Stimulated activated CD4-positive, alpha-beta T cell treated with anti-CD3 and anti-CD28 coated beads, Interleukin-15, amount 100 ng/mL, for 48 hours (primary cell): ENCODE results near the gene ZNF212.
A peak's percentile ranks its signal among the peaks of the same experiment; 100 is the strongest.

Experiments
- DNase-seq, 2 donors: peaks; one replicate each; pipeline ENCODE4 v3.0.0-alpha.2; 2020; ENCODE audit warnings: low read depth in 2 of 2

ZNF212 gene

DNA sequence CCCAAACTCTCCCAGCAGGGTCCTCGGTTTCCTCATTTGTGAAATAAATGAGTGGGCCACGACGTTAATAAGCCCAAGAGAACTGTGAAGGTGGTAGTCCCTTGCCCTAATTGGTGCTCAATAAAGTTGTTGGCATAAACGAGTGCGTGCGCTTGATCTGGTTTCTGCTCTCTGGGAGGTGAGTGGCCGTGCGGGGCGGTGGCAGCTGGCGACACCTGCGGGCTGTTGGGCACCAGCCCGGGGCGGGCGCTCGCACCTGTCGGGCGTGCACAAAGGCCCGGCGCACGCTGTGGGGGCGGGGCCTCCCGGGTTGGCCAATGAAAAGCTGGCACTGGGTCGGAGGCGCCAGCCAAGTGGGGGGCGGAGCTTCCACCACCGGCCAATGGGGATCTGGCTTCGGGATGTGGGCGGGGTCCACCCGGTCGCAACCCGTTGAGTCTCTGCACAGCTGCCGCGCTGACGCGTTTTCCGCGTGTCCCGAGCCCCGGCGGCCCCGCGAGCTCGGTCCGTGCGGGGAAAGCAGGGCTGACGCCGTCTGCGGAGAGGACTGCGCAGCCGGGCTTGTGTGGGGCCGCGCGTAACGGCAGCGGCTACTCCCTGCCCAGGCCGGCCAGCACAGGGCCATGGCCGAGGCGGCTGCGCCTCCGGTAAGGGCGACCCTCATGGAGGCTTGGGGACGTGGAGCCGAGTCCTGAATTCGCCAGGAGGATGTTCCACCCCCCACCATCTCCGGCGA, 45.6 kb downstream of the ZNF212 start:
- DNase-seq, result peak; percentile 96 to 99

DNA sequence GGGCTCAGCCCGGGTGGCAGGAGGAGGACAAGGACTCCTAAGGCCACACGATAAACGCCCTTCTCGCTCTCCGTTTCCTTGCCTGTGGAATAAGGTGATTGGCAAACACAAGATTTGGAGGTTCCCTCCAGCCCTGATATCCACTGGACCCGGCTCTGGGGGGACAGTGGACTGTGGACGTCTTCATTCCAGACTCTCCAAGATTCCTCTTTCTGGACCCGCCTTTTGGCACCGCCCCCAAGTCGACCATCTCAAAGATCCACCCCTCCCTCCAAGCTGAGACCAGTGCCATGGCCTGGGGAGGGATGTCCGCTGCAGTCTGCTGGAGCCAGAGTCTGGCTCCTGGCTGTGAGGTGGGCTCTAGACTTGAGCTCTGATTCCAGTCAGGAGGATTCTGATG, 46.2 kb downstream of the ZNF212 start:
- no peak for DNase-seq

GRCh38 chr7:149286811-149287400, 47.5 kb downstream of the ZNF212 start:
- DNase-seq, result no peak

- no peak for DNase-seq
Observed at GRCh38 chr7:149287622-149288021, 48.2 kb downstream of the ZNF212 start.

GRCh38 chr7:149289262-149289661, 49.8 kb downstream of the ZNF212 start:
- no peak for DNase-seq

DNA sequence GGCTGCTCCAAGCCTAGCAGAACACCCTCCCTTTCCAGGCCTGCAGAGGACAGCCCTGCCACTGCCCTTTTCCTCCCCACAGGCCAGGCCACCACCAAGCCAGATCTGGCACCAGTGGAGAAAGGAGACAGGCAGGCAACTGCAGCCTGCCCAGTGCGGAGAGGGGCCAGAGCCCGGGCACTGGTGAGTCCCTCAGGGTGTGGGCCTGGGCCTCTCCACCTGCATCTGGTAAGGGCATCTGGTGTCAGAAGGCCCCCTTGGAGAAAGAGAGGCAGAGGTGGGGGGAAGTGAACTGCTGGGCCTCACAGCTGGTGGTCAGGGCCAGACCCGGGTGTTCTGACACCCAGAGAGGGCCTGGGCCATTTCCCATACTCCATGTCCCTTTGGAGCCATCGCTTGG, 50.4 kb downstream of the ZNF212 start:
- DNase-seq, result no peak

GRCh38 chr7:149291036-149291780, 51.8 kb downstream of the ZNF212 start:
- DNase-seq, result no peak

- no peak for DNase-seq
Observed at GRCh38 chr7:149291781-149292461, 52.5 kb downstream of the ZNF212 start.

- no peak for DNase-seq
Observed at GRCh38 chr7:149292462-149292823, 53.0 kb downstream of the ZNF212 start.

- DNase-seq, result no peak
Observed at GRCh38 chr7:149293338-149293737, 53.9 kb downstream of the ZNF212 start.

DNA sequence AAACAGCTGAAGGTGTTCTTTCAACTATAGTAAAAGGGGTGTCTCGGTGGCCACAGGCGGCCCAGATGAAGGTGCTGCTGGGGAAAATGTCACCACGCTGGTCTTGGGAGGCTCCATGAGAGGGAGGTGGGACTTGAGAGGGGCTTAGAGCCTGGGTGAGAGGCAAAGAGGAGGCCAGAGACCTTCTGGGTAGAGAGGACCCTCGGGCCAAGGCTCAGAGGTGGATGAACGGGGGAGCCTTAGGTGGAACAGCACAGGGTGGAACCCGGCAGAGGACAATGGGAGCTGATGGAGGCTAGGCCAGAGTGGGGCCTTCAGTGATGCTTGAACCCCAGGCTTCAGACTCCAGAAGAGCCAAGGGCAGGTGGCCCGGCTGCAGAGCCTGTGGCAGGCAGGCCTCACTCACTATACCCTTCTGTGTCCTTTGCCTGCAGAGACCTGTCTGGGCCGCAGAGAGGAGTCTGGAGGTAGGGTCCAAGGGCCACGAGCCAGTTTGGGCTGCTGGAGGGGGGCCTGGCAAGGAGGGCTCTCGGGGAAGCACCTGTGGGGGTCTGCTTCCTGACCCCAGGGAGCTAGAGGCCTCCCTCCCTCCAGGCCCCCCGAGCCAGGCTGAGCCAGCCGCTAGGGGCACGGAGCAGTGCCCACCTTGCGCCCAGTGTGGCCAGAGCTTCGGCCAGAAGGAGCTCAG, 54.6 kb downstream of the ZNF212 start:
- no peak for DNase-seq

DNA sequence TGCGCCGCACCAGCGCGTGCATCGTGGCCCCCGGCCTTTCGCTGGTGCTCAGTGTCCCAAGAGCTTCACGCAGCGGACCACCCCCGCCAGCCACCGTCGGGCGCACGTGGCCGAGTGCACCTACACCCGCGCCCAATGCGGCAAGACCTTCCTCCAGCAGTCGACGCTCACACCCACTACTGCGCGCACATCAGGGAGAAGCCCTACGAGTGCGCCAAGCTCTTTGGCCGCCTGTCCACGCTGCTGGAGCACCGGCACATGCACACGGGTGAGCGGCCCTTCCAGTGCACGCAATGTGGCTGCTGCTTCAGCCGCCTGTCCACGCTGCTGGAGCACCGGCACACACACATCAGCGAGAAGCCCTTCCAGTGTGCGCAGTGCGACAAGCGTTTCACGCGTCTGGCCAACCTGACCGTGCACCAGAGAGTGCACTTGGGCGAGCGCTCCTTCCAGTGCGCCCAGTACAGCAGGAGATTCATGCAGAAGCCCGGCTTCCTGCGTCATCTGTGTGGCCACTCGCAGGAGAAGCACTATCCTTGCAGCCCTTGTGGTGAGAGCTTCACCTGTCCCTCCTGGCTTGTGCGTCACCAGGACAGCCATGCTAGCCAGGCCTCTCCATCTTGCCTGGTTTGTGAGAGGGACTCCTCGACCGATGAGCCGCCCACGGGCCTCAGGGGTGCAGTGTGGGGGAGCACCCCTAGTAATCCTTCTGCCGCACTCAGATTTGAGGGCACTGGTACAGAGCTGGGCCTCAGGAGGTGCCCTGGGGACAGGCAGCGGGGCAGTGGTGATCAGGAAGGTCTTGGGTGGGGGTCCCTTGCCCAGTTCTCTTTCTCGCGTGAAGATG, 55.4 kb downstream of the ZNF212 start:
- no peak for DNase-seq

- no peak for DNase-seq
Observed at GRCh38 chr7:149295481-149295850, 56.0 kb downstream of the ZNF212 start.

DNA sequence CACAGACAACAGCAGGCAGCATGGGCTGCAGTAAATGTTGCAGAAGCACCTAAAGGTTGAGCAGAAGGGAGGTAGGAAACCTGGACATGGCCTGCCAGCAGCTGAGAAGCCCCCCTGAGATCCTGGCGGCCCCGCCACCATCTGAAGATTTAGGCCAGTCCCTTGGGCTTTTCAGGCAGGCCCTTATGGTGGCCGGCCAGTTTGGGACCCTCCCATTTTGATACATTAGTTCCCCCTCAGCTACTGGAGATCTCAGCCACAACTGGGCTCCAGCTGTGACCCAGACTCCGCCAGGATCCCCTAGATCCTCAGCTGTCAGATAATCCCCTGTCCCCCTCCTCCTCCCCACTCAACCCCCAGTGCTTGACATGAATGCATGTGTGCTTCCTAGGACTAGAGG, 56.9 kb downstream of the ZNF212 start:
- DNase-seq, result no peak

DNA sequence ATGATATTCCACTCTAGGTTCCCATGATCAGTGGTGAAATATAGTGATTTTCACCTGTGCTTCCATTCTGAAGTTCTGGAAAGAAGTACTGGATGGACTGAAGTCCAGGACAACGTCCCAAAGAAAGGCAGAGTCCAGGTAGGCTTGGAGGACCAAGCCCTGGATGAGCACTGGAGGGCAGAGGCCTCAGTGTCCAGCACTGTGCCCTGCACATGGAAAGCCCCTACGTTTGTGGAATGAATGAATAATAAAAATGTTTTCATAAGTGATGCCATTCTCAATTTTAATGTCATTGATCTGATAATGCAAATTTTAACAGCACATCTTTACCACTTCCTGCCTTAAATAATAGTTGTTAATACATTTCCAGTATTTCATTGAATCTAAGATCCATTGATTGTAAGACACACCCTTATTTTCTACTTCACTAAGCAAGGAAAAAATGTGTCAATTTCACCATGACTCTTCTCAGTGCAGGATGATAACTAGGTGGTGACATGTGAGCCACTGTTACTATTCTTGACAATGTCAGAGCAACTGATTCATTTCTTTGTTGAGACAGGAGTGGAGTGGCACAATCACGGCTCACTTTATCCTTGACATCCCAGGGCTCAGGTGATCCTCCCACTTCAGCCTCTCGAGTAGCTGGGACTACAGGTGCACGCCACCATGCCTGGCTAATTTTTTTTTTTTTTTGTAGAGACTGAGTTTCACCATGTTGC, 57.7 kb downstream of the ZNF212 start:
- no peak for DNase-seq

DNA sequence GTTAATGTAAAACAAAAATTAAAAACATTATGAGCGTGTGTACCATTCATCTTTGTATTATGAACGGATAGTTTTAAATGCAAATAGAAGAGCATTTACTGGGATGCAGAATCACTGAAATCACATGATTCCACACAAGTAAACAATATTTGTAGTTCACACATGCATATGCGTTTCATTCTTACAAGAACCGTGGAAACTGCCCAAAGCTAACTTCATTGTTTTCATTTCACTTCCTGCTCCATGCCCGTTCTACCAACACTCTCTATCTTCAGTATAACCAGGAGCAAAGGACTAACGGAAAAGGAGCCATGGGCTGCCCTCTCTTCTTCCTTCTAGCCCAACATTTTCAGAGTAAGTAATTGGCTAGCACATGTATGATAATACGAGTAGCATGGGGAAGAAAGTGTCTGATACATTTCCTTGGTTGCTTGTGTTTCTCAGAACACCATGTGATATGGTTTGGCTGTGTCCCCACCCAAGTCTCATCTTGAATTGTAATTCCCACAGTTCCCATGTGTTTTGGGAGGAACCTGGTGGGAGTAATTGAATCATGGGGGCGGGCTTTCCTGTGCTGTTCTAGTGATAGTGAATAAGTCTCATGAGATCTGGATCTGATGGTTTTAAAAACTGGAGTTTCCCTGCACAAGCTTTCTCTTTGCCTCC, 61.3 kb downstream of the ZNF212 start:
- DNase-seq, result no peak

- DNase-seq, result no peak
Observed at GRCh38 chr7:149302222-149302621, 62.8 kb downstream of the ZNF212 start.

GRCh38 chr7:149302865-149303264, 63.4 kb downstream of the ZNF212 start:
- no peak for DNase-seq

DNA sequence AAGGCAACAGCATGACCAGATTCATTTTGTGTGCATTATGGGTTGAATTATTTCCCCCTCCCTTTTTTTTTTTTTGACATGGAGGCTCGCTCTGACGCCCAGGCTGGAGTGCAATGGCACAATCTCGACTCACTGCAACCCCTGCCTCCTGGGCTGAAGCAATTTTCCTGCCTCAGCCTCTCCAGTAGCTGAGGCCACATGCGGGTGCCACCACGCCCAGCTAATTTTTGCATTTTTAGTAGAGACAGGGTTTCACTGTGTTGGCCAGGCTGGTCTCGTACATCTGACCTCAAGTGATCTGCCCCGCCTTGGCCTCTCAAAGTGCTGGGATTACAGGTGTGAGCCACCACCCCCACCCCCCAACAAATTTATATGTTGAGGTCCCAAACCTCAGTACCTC, 64.6 kb downstream of the ZNF212 start:
- DNase-seq, result no peak
